AG09309 (cell line): ENCODE measurements around the gene HECW1.
A peak's percentile ranks its signal among the peaks of the same experiment; 100 is the strongest.

Source experiments
- DNase-seq: peaks from one replicate; pipeline ENCODE4 v3.0.0-alpha.2; 2010; ENCODE audit warnings: low read depth
- H3K4me3 ChIP-seq: 2 replicates; pipeline ENCODE4 v1.5.1; 2011; ENCODE audit warnings: mild to moderate bottlenecking, low read depth, low read length, moderate library complexity; ENCODE audit not compliant: control insufficient read depth
- CTCF ChIP-seq: IDR thresholded peaks from 2 replicates; pipeline ENCODE4 v1.5.1; 2011; ENCODE audit warnings: mild to moderate bottlenecking, low read depth, low read length, inconsistent platforms; ENCODE audit not compliant: insufficient read depth, control insufficient read depth; ENCODE audit errors: missing control alignments

Gene HECW1

GRCh38 chr7:43092819-43093218 lies 19.6 kb upstream of the HECW1 start:
- DNase-seq, result no peak
- TF ChIP-seq CTCF, result no peak
- H3K4me3 ChIP-seq, result no peak overlapping the region

- TF ChIP-seq CTCF, result no peak
- no peak for DNase-seq
- no peak overlapping the region for H3K4me3 ChIP-seq
Observed at GRCh38 chr7:43096875-43097274, 15.6 kb upstream of the HECW1 start.

GRCh38 chr7:43099750-43100149 lies 12.7 kb upstream of the HECW1 start:
- H3K4me3 ChIP-seq, result no peak overlapping the region
- no peak for TF ChIP-seq CTCF
- DNase-seq, result no peak

GRCh38 chr7:43104874-43105520 lies 7.5 kb upstream of the HECW1 start:
- DNase-seq, result no peak
- no peak for TF ChIP-seq CTCF
- no peak overlapping the region for H3K4me3 ChIP-seq

GRCh38 chr7:43105521-43106120 lies 6.8 kb upstream of the HECW1 start:
- H3K4me3 ChIP-seq, result no peak overlapping the region
- no peak for TF ChIP-seq CTCF
- DNase-seq, result no peak

- no peak for DNase-seq
- peak; percentile 94 for TF ChIP-seq CTCF
- H3K4me3 ChIP-seq, result no peak overlapping the region
Observed at GRCh38 chr7:43108255-43109011, 4.0 kb upstream of the HECW1 start.
